Renal cortical epithelial cell (primary cell): ENCODE measurements around the gene USP20. TPM values are rescaled to one million over a fixed set of nuclear protein-coding genes. Genes with fewer than 3 reads are reported as not detected.

Experiments used
- DNase-seq: peaks from one replicate; pipeline ENCODE4 v3.0.0-alpha.2; 2011; ENCODE audit warnings: low read depth
- total RNA-seq: library from RNA; depleted of rRNA; stranded (reverse); fragments of >200 nt; gene quantifications from 2 replicates; pipeline ENCODE4 v1.2.3, GENCODE V29; 2014

USP20 gene
- total RNA-seq, 1 donor from 2014 or later, result 18.4 TPM

DNA sequence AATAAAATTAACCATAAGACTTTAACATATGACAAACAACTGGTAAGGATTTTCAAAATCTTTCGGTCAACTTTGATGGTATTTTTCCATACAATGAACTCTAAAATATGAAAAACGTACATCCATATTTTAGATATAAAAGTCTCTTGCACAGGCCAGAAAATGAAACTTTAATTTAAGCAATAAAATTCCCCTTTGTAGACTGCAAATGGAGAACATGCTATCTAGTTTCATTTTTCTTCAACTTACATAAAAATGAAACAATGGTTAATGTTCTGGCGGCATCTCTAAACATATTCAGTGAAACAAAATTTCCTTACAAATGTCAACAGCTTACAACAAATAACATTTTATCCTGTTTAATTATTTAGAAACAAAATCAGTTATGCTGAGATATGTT lies 84.0 kb downstream of the USP20 start:
- no peak for DNase-seq

DNA sequence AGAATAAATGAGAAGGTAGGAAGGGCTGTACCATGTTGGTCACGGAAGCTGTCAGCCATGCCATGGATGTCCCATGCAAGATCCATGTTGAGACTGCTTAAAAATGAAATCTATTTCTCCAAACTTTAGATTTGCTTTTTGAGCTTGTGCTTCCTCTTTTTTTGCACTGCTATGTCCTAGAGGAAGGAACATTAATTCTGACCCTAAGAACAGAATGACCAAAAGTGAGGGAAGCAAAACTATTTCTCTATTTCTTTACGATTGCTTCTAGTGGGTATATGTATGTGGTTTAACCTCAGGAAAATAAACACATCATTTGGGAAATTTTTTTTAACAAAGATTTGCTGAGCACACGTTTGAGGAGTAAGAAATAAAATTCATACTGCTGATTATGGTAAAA lies 84.6 kb downstream of the USP20 start:
- no peak for DNase-seq

DNA sequence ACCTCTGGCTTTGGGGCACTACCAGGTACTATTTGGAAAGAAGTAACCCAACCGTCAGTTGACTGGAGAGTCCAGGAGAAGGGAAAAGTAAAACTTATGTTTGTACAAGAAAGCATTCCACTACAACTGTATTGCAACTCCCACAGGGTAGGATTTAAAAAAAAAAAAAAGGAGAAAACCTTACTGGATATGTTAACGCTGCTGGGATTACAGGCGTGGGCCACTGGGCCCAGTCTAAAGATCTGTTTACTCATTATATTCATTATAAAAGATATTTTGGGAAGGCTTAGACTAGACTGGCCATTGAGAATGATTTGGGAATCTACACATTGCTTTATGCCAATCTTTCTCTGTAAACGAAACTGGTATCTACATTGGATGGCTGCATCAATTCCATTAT lies 86.6 kb downstream of the USP20 start:
- DNase-seq, result no peak

DNA sequence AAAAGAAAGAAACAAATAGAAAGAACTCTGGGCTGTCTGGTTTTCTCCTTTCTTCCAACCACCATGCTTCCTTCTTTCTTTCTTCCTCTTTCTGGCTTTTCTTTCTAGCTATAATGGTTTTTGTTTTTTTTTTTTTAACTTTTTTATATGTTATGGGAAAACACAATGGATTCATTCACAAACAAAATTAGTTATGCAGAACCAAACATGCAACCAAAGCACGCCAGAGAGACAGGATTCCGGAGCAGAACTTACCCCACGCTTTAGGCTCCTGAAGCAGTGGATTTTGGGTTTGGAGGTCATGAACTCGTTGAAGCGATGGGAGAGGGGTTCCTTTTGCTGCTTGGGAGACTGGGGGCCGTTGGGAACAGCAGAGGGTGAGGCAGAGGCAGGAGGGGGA lies 88.3 kb downstream of the USP20 start:
- DNase-seq, result no peak

DNA sequence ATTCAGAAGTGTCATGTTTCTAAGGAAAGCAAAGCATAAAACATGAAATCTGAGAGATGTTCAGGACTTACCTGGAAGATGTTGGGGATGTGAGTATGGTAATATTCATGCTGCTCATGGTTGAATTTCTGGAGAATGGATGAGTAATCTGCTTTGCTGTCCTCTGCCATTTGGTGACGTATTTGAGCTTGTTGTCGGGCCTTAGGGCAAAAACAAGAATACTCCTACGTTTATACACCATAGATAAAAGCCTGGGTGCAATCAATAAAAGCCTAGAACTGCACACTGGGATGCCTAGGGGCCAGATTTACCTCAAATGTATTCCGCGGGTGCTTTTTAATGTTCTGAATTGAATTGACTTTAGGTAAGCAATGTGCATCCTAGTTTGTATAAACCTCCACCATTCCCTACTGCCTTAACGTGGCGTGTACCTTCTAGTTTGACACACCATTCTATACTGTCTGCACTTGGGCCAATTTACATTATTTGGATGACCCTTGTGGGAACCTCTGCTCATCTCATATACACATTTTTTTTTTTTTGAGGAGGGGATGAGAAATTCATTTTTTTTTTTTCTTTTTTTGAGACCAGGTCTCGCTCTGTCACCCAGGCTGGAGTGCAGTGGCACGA lies 94.4 kb downstream of the USP20 start:
- no peak for DNase-seq

DNA sequence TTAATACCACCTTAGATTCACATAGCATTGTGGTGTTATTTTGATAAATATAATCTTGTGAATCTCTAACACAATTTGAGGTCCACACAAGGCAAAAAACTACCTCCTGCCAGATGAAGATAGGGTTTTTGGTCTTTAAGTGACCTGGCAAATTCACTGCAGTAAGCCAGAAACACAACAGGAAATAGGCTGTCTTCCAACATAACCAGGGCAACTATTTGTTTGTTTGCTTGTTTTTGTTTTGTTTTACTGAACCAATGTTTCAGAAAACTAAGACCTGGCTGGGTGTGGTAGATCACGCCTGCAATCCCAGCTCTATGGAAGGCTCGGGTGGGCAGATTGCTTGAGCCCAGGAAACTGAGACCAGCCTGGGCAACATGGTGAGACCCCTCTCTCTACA lies 95.5 kb downstream of the USP20 start:
- DNase-seq, result no peak

Other genes starting within 250 kb of the USP20 start
- 0.05 TPM in 1 of 2 replicates, not detected in the other for gene C9orf50, start 214.4 kb upstream of the USP20 start, total RNA-seq
- 22.2 and 38.2 TPM in 2 replicates for gene NTMT1, start 209.3 kb upstream of the USP20 start, total RNA-seq
- 17.4 and 21.9 TPM in 2 replicates for gene ASB6, start 193.3 kb upstream of the USP20 start, total RNA-seq
- 0.45 TPM in 1 of 2 replicates, not detected in the other for gene PRRX2, start 169.8 kb upstream of the USP20 start, total RNA-seq
- 3.2 and 42.7 TPM in 2 replicates for gene PTGES, start 82.4 kb upstream of the USP20 start, total RNA-seq
- gene TOR1B, start 32.3 kb upstream of the USP20 start, total RNA-seq, result 25.6 and 25.9 TPM in 2 replicates
- gene TOR1A, start 11.3 kb upstream of the USP20 start, total RNA-seq, result 48.4 and 52.8 TPM in 2 replicates
- gene C9orf78, start 183 bp upstream of the USP20 start, total RNA-seq, result 48.6 and 64.5 TPM in 2 replicates
- gene FNBP1, start 207.7 kb downstream of the USP20 start, total RNA-seq, result 20.8 and 39.5 TPM in 2 replicates
- 19.8 and 41.0 TPM in 2 replicates for gene GPR107, start 218.4 kb downstream of the USP20 start, total RNA-seq